Choroid plexus epithelial cell (primary cell): ENCODE data around the gene TULP4.
"Not testable (repeated sequence)": the region's sequence is repeated elsewhere in the genome, so short reads cannot be mapped to it uniquely, and the experiment has no call there.

ENCODE experiments used
- DNase-seq: peaks from one replicate; pipeline ENCODE4 v3.0.0-alpha.2; 2010; ENCODE audit warnings: low read depth
- H3K4me3 ChIP-seq: 2 replicates; pipeline ENCODE4 v1.5.1; 2011; ENCODE audit warnings: low read depth, mild to moderate bottlenecking, control low read depth, low read length, moderate library complexity
- TF ChIP-seq, protein P1 (sequence below): conservative IDR thresholded peaks from 2 replicates; pipeline ENCODE4 v1.5.1; 2011; ENCODE audit warnings: low read depth, mild to moderate bottlenecking, control low read depth, inconsistent platforms, low read length, moderate library complexity

The TULP4 gene

DNA sequence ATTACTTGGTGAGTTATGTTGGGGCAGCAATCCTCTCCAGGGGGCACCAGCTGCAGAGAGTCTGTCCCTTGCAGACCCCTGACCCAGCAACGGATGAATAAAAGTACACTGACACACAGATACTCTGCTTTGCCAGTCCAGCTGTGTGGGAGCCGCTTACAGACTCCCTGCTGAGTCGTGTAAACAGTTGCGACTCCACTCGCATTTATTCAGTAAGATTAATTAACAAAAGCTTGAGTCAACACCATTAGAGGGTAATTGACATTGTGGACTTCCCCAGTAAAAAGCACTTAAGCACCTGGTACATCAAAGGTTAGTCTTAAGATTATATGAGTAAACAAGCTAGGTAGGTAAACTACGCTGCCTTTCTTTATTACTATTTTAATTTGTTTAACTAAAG lies 155.7 kb downstream of the TULP4 start:
- peak; percentile 50 for DNase-seq
- TF ChIP-seq, protein P1, sequence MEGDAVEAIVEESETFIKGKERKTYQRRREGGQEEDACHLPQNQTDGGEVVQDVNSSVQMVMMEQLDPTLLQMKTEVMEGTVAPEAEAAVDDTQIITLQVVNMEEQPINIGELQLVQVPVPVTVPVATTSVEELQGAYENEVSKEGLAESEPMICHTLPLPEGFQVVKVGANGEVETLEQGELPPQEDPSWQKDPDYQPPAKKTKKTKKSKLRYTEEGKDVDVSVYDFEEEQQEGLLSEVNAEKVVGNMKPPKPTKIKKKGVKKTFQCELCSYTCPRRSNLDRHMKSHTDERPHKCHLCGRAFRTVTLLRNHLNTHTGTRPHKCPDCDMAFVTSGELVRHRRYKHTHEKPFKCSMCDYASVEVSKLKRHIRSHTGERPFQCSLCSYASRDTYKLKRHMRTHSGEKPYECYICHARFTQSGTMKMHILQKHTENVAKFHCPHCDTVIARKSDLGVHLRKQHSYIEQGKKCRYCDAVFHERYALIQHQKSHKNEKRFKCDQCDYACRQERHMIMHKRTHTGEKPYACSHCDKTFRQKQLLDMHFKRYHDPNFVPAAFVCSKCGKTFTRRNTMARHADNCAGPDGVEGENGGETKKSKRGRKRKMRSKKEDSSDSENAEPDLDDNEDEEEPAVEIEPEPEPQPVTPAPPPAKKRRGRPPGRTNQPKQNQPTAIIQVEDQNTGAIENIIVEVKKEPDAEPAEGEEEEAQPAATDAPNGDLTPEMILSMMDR = no peak
- H3K4me3 ChIP-seq = no peak overlapping the region

DNA sequence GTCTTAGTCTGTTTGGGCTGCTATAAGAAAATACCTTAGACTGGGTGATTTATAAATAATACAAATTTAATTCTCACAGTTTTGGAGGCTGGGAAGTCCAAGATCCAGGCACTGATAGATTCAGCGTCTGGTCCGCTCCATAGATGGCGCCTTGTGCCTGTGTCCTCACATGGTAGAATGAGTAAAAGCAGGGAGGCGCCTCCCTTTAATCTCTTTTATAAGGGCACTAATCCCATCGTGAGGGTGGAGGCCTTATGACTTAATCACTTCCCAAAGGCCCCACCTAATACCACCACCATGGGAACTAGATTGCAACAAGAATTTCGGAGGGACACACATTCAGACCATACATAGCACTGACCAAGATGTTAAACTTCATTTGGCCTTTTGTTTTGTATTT lies 156.4 kb downstream of the TULP4 start:
- no peak overlapping the region for H3K4me3 ChIP-seq
- DNase-seq = no peak
- TF ChIP-seq, protein P1 = peak; percentile 16

DNA sequence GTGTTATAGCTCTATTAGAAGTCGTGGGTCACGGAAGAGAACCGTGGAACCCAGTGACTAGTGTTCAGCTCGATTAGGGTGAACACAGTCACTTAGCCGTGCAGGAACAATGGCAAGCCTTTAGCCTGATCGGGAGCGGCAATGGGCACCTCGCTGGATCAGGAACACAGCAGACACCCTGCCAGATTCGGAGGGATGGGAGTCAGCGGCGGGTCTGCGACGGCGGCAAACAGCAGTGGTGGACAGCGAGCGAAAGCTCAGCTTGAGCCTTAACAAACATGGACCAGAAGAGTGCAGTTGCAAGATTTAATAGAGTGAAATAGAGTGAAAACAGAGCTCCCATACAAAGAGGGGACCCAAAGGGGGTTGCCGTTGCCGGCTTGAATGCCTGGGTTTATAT lies 157.8 kb downstream of the TULP4 start:
- not testable (repeated sequence) for DNase-seq, H3K4me3 ChIP-seq

DNA sequence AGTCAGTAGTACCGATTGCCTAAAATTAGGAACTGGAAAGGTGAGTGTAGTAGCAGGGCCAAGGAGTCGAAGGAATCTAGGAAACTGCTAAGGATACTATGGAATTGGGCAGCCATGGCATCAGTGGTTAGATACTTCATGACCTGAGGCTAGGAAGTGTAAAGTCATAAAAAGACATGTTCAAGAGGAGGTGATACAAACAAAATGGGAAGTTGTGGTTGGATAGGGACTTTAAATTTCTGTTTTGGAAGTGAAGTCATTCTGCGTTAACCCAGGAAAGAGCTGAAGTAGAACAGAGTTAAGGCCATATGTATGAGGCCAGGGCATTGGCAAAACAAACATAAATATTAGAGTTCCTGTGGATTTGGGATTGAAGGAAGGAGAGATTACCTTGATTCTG lies 159.1 kb downstream of the TULP4 start:
- no peak for DNase-seq
- TF ChIP-seq, protein P1 = no peak
- no peak overlapping the region for H3K4me3 ChIP-seq

DNA sequence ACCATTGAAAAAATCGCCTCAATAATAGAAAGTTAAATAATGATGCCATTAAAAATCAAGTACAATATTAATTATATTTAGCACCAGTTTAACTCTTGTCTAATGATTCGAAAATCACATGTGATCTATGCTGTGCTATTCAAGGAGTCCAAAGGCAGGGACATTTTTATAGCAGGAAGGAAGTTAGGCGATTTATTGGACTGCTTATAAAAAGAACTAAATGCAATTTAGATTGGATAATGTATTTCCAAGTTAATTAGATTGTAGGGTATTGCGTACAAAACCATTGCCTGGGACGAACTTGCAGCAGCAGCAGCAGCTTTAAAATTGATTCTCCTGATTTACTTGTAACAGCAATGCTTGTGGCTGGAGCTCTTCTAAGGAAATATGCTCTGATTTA lies 160.2 kb downstream of the TULP4 start:
- DNase-seq = no peak
- TF ChIP-seq, protein P1 = no peak
- H3K4me3 ChIP-seq = no peak overlapping the region

DNA sequence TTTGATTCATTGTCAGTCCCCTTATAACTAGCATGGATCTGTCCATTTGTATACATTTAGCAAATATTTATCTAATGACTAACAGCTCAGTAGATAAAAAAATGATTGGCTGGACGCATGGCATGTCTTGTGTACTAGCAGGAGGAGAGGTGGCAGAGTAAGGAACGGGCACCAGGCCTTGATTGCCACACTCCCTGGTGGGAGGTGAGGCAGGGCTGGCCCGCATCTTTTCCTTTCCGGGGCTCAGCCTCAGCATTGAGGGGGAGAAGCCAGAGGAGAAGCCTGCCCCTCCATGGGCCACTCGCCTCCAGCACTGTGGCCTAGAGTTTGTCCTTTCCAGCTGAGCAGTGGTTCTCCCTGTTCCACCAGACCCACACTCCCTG lies 162.7 kb downstream of the TULP4 start:
- H3K4me3 ChIP-seq = no peak overlapping the region
- peak; percentile 52 for DNase-seq
- TF ChIP-seq, protein P1 = no peak

DNA sequence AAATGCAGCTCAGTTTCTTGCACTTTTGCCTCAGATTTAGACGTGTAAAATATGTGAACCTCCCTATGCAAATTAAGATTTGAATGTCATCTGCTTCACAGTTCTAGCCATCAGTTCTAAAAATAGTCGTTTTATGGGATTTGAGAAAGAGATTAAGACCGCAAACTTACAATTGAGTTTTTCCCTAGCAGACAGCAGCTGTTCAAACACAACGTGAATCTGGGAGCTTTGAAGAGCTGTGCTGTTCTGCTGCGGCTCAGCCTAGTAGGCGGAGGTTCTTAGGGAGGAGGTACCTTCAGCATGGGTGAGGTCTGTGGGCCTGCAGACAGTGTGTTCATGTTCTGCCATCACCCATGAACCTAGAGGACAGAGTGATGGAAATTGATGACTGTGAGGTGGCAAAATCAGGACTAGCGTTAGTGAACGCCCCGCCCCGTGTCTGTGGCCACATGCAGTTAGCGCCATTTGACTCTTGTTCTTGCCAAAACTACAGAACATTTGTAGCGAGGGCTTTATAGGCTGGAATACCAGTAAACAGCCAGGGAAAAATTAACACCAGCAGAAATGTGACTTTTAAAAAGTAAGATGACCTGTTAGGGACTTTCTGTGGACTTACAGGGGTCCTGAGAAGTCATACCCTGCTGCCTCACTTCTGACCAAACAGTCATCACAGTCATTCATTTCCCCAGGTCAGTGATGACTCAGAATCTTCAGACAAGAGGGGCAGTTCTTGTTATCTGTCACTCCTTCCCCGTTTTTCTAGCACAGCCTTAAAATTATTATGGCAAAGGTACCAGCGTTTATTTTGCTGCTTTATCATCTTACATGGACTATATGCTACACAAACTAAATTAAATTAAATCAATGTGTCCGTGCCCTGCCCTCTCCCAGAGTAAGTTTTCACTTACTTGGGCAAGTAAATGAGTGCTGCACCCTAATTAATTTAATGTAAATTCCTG lies 163.4 kb downstream of the TULP4 start:
- TF ChIP-seq, protein P1 = no peak
- no peak overlapping the region for H3K4me3 ChIP-seq
- peak; percentile 87 for DNase-seq
